Vagina (tissue), 2 donors: ENCODE measurements around the gene LRMDA.

Source experiments
- CTCF ChIP-seq, 3 experiments: fragments of 450-650 bp in 2 of 3; fragments of 200-600 bp in 1 of 3; sonication (generic) in 1 of 3; IDR thresholded peaks; one replicate each; pipeline ENCODE4 v1.5.1; 2017 to 2019; ENCODE audit warnings: antibody characterized with exemption in 3 of 3, mild to moderate bottlenecking in 2 of 3, moderate library complexity in 2 of 3
- POLR2A ChIP-seq, 2 donors: fragments of 450-650 bp; IDR thresholded peaks; one replicate each; pipeline ENCODE4 v1.6.1; 2017; ENCODE audit warnings: antibody characterized with exemption in 2 of 2, mild to moderate bottlenecking in 2 of 2, moderate library complexity in 2 of 2

- TF ChIP-seq CTCF (IDR thresholded peaks at IDR 0.05) (no peak), POLR2A (IDR thresholded peaks at IDR 0.05) (no peak)
These were observed 1022.6 kb downstream of the LRMDA start for GRCh38 chr10:76453997-76454396.
